PFSK-1 (cell line): ENCODE data around the gene DOCK4.

Experiments used
- FOXP2 ChIP-seq: optimal IDR thresholded peaks from 2 replicates; pipeline ENCODE3; 2011; ENCODE audit warnings: borderline replicate concordance, control low read depth, inconsistent platforms; ENCODE audit not compliant: insufficient read depth; ENCODE audit errors: extremely low read length, extremely low read depth
- POLR2AphosphoS5 ChIP-seq: IDR thresholded peaks from 2 replicates; pipeline ENCODE4 v1.6.1; 2012; ENCODE audit warnings: low read depth, mild to moderate bottlenecking, control low read depth, low read length, moderate library complexity
- SIN3A ChIP-seq: IDR thresholded peaks from 2 replicates; pipeline ENCODE4 v1.6.1; 2012; ENCODE audit warnings: mild to moderate bottlenecking, low read length, moderate library complexity, borderline replicate concordance; ENCODE audit not compliant: insufficient read depth
- TAF1 ChIP-seq: IDR thresholded peaks from 2 replicates; pipeline ENCODE4 v1.6.1; 2012; ENCODE audit warnings: low read length, control low read depth, borderline replicate concordance; ENCODE audit not compliant: insufficient read depth
- TF ChIP-seq, protein P1 (sequence below), 2 experiments: IDR thresholded peaks; 2 replicates each; pipeline versions ENCODE4 v1.6.1 to v1.8.0; 2011 to 2012; ENCODE audit warnings: low read depth in 2 of 2, low read length in 2 of 2, control low read depth in 1 of 2, inconsistent platforms in 1 of 2, mild to moderate bottlenecking in 1 of 2, moderate library complexity in 1 of 2; ENCODE audit not compliant: insufficient read depth in 1 of 2

DOCK4 gene

DNA sequence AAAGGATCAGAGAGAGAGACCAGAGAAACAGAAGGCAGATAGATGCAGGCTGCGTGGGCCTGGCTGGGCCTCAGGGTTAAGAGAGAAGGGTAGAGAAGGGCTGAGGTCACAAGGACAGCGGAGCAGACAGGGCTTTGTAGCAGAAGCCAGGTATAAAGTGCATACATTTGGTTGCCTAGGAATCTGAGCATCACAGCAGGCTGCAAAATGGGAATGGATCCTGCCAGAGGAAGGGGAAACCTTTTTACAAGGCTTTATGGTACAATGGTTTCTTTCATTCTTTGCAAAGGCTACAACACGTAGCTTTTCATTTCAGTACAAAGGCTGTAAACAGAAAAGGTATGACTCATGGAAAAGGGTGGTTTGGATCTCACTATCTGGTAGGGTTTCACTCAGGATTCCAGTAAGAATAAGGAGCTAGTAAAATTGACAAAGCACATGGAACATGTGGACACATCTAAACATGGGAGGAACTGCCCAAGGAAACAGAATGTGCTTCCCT, 275.1 kb downstream of the DOCK4 start:
- TF ChIP-seq TAF1 (no peak), POLR2AphosphoS5 (no peak), SIN3A (no peak), FOXP2 (no peak)
- TF ChIP-seq, protein P1, sequence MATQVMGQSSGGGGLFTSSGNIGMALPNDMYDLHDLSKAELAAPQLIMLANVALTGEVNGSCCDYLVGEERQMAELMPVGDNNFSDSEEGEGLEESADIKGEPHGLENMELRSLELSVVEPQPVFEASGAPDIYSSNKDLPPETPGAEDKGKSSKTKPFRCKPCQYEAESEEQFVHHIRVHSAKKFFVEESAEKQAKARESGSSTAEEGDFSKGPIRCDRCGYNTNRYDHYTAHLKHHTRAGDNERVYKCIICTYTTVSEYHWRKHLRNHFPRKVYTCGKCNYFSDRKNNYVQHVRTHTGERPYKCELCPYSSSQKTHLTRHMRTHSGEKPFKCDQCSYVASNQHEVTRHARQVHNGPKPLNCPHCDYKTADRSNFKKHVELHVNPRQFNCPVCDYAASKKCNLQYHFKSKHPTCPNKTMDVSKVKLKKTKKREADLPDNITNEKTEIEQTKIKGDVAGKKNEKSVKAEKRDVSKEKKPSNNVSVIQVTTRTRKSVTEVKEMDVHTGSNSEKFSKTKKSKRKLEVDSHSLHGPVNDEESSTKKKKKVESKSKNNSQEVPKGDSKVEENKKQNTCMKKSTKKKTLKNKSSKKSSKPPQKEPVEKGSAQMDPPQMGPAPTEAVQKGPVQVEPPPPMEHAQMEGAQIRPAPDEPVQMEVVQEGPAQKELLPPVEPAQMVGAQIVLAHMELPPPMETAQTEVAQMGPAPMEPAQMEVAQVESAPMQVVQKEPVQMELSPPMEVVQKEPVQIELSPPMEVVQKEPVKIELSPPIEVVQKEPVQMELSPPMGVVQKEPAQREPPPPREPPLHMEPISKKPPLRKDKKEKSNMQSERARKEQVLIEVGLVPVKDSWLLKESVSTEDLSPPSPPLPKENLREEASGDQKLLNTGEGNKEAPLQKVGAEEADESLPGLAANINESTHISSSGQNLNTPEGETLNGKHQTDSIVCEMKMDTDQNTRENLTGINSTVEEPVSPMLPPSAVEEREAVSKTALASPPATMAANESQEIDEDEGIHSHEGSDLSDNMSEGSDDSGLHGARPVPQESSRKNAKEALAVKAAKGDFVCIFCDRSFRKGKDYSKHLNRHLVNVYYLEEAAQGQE (IDR thresholded peaks at IDR 0.05; ENCODE audit: insufficient read depth in 1 of 2, low read depth in 2 of 2, low read length in 2 of 2): no peak

GRCh38 chr7:111929264-111929663, 276.9 kb downstream of the DOCK4 start:
- TF ChIP-seq POLR2AphosphoS5 (no peak), TAF1 (no peak), SIN3A (no peak)
- TF ChIP-seq, protein P1 (IDR thresholded peaks at IDR 0.05; ENCODE audit: insufficient read depth in 1 of 2, low read depth in 2 of 2, low read length in 2 of 2): no peak

- no peak for TF ChIP-seq FOXP2
- no peak for TF ChIP-seq POLR2AphosphoS5
- no peak for TF ChIP-seq TAF1
- TF ChIP-seq, protein P1 (IDR thresholded peaks at IDR 0.05; ENCODE audit: insufficient read depth in 1 of 2, low read depth in 2 of 2, low read length in 2 of 2): no peak
- no peak for TF ChIP-seq SIN3A
These were observed 278.7 kb downstream of the DOCK4 start for GRCh38 chr7:111927353-111928019.

DNA sequence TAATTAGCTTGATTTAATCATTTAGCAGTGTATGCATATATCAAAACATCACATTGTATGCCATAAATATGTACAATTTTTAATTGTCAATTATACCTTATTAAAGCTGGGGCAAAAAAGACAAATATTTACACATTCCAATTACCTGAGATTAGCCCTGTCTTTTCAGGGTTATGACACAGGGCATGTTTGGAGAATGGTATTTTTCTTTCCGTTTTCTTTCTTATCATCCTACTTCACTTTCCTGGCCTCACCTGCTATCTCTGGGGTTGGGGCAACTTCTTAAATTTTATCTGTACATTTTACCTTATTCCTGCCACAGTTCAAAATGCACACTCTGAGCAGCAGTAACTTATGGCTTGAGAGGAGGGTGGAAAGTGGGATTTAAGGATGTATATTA, 285.9 kb downstream of the DOCK4 start:
- TF ChIP-seq POLR2AphosphoS5: no peak
- TF ChIP-seq, protein P1 (IDR thresholded peaks at IDR 0.05; ENCODE audit: insufficient read depth in 1 of 2, low read depth in 2 of 2, low read length in 2 of 2): no peak
- TF ChIP-seq TAF1: no peak
- no peak for TF ChIP-seq FOXP2
- no peak for TF ChIP-seq SIN3A
